RWPE1 (cell line): ENCODE data around the gene SYT7.

Source experiments
- CTCF ChIA-PET: fragments of 350-600 bp; sonication (Branson Sonifier 250); formaldehyde crosslinking; extraction: SDS; loops from one replicate; lab custom pipeline; 2021; lab: Yijun Ruan, JAX
- POLR2A ChIA-PET: fragments of 400-600 bp; formaldehyde crosslinking; extraction: SDS; loops from one replicate; lab custom pipeline; 2020; ENCODE audit warnings: antibody characterized with exemption; ENCODE audit not compliant: low non-redundant PET; lab: Yijun Ruan, JAX
- DNase-seq: peaks from one replicate; pipeline ENCODE4 v3.0.0; 2012; ENCODE audit warnings: low spot score
- H3K27ac ChIP-seq: fragments of 450-650 bp; 2 replicates; pipeline ENCODE4 v1.5.1; 2017
- TF ChIP-seq, protein P1 (sequence below): fragments of 450-650 bp; conservative IDR thresholded peaks from 2 replicates; pipeline ENCODE4 v1.5.1; 2017; ENCODE audit warnings: low read depth, mild to moderate bottlenecking

Gene SYT7

DNA sequence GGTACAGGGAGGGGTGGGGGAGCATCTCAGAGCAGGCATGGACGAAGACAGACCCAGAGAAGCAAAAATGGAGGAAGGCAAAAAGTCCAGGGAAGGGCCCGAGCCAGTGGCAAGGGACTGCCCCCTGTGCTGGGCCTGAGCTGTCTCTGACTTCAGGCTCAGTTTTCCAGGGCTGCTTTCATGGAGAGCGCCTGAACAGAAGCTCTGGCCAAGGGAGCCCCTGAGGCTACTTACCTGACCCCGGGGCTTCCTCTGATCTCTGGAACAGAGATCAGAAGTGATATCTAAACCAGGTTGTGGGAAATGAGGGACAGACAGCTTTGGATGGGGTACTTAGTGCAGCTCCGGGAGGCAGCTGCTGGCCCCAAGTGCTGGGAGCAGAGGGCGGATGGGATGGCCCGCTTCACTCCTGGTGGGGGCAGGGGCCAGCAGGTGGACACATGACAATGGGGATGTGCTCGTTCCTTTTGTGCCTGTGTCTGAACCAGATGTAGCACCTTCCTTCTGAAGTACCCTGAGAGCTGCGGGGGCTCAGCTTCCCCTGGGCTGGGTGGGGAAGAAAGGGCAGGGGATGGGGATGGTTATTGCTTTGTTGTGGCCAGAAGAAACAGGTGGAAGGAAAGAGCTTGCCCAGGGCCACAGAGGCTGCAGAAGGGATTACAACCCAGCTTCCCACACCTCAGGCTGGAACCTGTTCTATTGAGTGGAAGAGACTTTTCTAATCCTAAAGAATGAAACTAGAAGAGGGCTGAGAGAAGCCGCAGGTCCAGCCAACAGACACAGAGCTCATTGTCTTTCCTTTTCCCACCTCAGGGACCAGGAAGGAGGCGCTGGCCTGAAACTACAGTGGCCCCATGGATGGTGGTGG, 66.6 kb downstream of the SYT7 start:
- CTCF ChIA-PET: interaction anchor here (0.7 to 1.8 kb wide), 8 partner anchors 12 to 216 kb away, joined by 3 to 8 read pairs (median 4); no protein-coding TSS in a partner anchor
- DNase-seq: no peak
- TF ChIP-seq, protein P1, sequence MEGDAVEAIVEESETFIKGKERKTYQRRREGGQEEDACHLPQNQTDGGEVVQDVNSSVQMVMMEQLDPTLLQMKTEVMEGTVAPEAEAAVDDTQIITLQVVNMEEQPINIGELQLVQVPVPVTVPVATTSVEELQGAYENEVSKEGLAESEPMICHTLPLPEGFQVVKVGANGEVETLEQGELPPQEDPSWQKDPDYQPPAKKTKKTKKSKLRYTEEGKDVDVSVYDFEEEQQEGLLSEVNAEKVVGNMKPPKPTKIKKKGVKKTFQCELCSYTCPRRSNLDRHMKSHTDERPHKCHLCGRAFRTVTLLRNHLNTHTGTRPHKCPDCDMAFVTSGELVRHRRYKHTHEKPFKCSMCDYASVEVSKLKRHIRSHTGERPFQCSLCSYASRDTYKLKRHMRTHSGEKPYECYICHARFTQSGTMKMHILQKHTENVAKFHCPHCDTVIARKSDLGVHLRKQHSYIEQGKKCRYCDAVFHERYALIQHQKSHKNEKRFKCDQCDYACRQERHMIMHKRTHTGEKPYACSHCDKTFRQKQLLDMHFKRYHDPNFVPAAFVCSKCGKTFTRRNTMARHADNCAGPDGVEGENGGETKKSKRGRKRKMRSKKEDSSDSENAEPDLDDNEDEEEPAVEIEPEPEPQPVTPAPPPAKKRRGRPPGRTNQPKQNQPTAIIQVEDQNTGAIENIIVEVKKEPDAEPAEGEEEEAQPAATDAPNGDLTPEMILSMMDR: no peak
- POLR2A ChIA-PET: no interaction called here
- H3K27ac ChIP-seq: peak overlapping the region; percentile 45

DNA sequence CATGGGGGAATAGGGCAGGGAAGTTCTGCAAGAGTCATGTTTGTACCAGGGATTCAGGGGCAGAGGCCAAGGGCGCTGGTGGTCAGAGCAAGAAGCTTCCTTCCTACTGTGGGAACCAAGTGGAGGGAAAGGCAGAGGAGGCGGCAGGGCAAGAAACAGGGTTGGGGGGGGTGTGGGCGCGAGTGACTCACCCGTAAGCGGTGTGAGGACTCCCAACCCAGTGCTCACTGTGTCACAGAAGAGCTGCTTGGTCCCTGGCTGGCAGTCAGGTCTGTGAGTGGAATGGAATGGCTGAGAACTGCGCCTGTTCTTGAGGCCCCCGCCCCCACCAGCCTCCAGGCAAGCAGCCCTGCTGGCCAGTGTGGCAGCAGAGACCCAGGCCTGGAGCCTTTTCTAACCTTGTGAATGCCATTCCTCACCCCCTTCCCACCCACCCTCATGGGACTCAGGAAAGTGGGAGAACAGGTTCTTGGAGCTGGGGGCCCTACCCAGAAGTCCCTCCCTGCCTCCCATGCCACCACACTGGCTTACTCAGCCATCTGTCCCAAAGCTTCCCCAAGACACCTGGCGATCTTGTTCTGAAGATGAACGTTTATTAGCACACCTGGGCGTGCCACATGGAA, 67.6 kb downstream of the SYT7 start:
- POLR2A ChIA-PET: no interaction called here

DNA sequence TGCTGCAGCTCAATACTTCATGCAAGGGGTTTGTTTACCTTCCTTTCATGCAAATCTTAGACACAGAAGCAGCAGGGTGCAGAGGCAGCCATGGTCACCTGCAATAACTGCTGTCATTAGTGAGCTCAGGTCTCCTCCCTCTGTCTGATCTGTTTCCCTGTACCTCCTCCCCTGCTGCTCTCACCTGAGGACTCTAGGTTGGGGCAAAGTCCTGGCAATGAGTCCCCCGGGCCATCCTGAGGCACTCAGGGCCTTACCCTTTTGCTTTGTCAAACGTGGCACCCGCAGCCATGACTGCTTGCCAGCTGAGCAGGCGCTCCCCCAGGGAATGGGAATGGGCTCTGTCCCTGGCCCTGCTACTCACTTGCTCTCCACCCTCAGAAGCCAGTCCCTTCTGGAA, 68.4 kb downstream of the SYT7 start:
- no peak overlapping the region for H3K27ac ChIP-seq
- TF ChIP-seq, protein P1: no peak
- POLR2A ChIA-PET: no interaction called here
- DNase-seq: no peak
- CTCF ChIA-PET: interaction anchor here (0.6 to 1.2 kb wide), 4 partner anchors 20 to 125 kb away, joined by 3 to 5 read pairs (median 4); no protein-coding TSS in a partner anchor

More for the DNA sequence above, 67.6 kb downstream of the SYT7 start:
- no peak for DNase-seq
- no peak overlapping the region for H3K27ac ChIP-seq
- TF ChIP-seq, protein P1: no peak
- CTCF ChIA-PET: interaction anchor here (0.6 to 1.8 kb wide), 5 partner anchors 19 to 115 kb away, joined by 3 to 8 read pairs (median 4); no protein-coding TSS in a partner anchor

DNA sequence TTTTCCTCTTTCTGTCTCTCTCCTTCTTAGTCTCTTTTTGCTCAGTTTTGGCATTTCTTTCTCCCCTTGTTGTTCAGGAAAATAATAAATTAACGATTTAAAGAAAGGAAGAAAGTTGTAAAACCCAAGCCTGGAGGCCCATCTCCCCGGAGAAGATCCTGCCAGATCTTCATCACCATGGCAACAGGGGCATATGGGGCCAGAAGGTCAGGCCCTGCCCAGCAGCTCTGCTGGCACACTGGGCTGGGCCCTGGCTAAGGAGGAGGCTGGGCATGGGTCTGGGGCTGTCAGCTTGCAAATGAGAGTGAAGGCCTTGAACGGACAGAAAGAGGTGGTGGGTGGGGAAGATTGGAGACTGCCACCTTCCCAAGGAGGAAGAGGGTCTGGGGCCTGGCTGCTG, 69.5 kb downstream of the SYT7 start:
- ChIA-PET POLR2A (no interaction called here), CTCF (interaction anchor here (1.0 kb wide), 1 partner anchor 127 kb away, joined by 3 read pairs; no protein-coding TSS in a partner anchor)
- TF ChIP-seq, protein P1: no peak
- no peak overlapping the region for H3K27ac ChIP-seq
- no peak for DNase-seq

DNA sequence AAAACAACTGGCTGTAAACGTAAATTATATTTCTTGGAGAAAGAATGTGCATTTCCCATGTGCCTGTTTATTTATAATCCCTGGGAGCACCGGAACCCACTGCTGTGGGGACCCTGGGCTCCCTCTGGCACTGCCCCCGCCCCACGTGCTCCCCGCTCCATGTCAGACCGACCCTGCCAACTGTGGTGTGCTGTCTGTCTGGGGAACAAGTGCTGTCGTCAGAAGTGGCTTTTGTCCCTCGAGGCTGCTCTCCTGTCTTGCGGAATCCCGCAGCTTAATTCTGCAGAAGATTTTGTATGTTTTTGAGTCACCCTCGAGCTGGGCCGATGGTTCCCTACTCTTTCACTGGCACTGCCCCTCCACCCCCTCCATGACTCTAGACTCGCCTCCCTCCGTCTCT, 69.9 kb downstream of the SYT7 start:
- POLR2A ChIA-PET: no interaction called here
- TF ChIP-seq, protein P1: no peak
- no peak overlapping the region for H3K27ac ChIP-seq
- no peak for DNase-seq
- CTCF ChIA-PET: interaction anchor here (0.8 to 1.0 kb wide), 2 partner anchors 222 to 223 kb away, joined by 3 read pairs; no protein-coding TSS in a partner anchor
